AG09319 (cell line): ENCODE data around the gene CLMN.

Experiments used
- DNase-seq: peaks from one replicate; pipeline ENCODE4 v3.0.0-alpha.2; 2010; ENCODE audit warnings: low read depth; ENCODE audit errors: extremely low read depth
- TF ChIP-seq, protein P1 (sequence below): IDR thresholded peaks from 2 replicates; pipeline ENCODE4 v1.5.1; 2011; ENCODE audit warnings: low read depth, mild to moderate bottlenecking, inconsistent platforms, low read length, moderate library complexity

Gene CLMN

DNA sequence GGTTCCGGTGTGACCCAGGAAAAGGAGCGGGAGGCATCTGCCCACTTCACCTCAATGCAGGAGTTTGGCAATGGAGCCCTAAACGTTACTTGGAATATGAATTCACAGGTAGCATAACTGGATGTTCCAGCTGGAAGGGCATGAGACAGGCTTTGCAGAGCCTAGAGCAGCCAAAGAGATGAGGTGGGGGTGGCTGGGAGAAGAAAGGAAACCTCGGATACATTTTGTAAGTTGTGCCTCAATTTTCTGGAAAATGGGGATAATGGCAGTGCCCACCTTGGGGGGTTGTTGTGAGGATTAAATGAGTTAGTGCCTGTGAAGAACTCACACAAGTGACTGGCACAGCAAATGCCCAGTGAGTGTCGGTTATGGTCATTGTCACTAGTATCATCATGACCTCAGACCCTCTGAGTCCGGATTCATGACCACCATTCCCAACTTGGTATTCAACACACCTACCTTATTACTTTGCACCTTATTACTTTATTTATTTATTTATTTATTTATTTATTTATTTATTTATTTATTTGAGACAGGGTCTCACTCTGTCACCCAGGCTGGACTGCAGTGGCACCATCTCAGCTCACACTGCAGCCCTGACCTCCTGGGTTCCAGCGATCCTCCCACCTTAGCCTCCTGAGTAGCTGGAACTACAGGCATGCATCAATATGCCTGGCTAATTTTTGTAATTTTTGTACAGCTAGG is 56.0 kb downstream of the CLMN start:
- DNase-seq = no peak
- TF ChIP-seq, protein P1, sequence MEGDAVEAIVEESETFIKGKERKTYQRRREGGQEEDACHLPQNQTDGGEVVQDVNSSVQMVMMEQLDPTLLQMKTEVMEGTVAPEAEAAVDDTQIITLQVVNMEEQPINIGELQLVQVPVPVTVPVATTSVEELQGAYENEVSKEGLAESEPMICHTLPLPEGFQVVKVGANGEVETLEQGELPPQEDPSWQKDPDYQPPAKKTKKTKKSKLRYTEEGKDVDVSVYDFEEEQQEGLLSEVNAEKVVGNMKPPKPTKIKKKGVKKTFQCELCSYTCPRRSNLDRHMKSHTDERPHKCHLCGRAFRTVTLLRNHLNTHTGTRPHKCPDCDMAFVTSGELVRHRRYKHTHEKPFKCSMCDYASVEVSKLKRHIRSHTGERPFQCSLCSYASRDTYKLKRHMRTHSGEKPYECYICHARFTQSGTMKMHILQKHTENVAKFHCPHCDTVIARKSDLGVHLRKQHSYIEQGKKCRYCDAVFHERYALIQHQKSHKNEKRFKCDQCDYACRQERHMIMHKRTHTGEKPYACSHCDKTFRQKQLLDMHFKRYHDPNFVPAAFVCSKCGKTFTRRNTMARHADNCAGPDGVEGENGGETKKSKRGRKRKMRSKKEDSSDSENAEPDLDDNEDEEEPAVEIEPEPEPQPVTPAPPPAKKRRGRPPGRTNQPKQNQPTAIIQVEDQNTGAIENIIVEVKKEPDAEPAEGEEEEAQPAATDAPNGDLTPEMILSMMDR = no peak

GRCh38 chr14:95262511-95262891 is 57.2 kb downstream of the CLMN start:
- no peak for DNase-seq
- TF ChIP-seq, protein P1 = no peak

GRCh38 chr14:95261616-95262510 is 57.8 kb downstream of the CLMN start:
- no peak for DNase-seq
- TF ChIP-seq, protein P1 = no peak

GRCh38 chr14:95260537-95261361 is 59.0 kb downstream of the CLMN start:
- no peak for DNase-seq
- TF ChIP-seq, protein P1 = no peak

- no peak for DNase-seq
- TF ChIP-seq, protein P1 = no peak
Measured at GRCh38 chr14:95258754-95259593, 60.7 kb downstream of the CLMN start.

- TF ChIP-seq, protein P1 = no peak
- no peak for DNase-seq
Measured at GRCh38 chr14:95258156-95258555, 61.6 kb downstream of the CLMN start.
